Endothelial cell of umbilical vein (primary cell): ENCODE measurements around the gene ANGPTL4. TPM values are rescaled to one million over a fixed set of nuclear protein-coding genes. Genes with fewer than 3 reads are reported as not detected.
"Not testable (repeated sequence)": the region's sequence is repeated elsewhere in the genome, so short reads cannot be mapped to it uniquely, and the experiment has no call there.

Experiments used
- BruUV-seq: library from RNA; stranded (reverse); fragments of 400-500 nt; replicated peaks from 2 replicates; lab custom pipeline; 2021; lab: Mats Ljungman, UMichigan
- CTCF ChIA-PET: fragments of 300-600, 350-600 bp; sonication (Branson Sonifier 250); formaldehyde crosslinking; loops from one replicate; lab custom pipeline; 2021; ENCODE audit warnings: antibody characterized with exemption, inconsistent platforms; lab: Charles Lee
- POLR2A ChIA-PET: fragments of 300-600, 350-600 bp; sonication (Branson Sonifier 250); formaldehyde crosslinking; loops from one replicate; lab custom pipeline; 2021; ENCODE audit warnings: antibody characterized with exemption, inconsistent platforms; lab: Charles Lee
- DNase-seq: peaks from one replicate; pipeline ENCODE4 v3.0.0-alpha.2; 2011; ENCODE audit warnings: low read depth, low spot score
- FAIRE-seq: peaks from 2 replicates; lab custom pipeline; 2011; peaks lifted over from hg19 to GRCh38; lab: Jason Lieb, UNC
- H2AFZ ChIP-seq: 2 replicates; pipeline ENCODE4 v1.6.0; 2012; ENCODE audit warnings: low read depth, low read length, control low read depth, inconsistent platforms
- H3K27ac ChIP-seq: 2 replicates; pipeline ENCODE4 v1.5.1; 2011; ENCODE audit warnings: low read depth, mild to moderate bottlenecking, control low read depth, low read length, moderate library complexity; ENCODE audit not compliant: insufficient read depth
- H3K27me3 ChIP-seq, 2 experiments: 2 replicates each; pipeline versions ENCODE4 v1.6.0 to v1.6.1; 2011; ENCODE audit warnings: low read length in 2 of 2, mixed read lengths in 1 of 2; ENCODE audit not compliant: control insufficient read depth in 2 of 2, insufficient read depth in 2 of 2
- H3K36me3 ChIP-seq, 2 experiments: 2 replicates in 1 of 2; 3 replicates in 1 of 2; pipeline ENCODE4 v1.5.1; 2011; ENCODE audit warnings: low read length in 2 of 2, mild to moderate bottlenecking in 1 of 2, moderate library complexity in 1 of 2; ENCODE audit not compliant: control insufficient read depth in 2 of 2, insufficient read depth in 2 of 2; ENCODE audit errors: extremely low read depth in 1 of 2
- H3K4me1 ChIP-seq: 3 replicates; pipeline ENCODE4 v1.5.1; 2011; ENCODE audit warnings: mild to moderate bottlenecking, low read length; ENCODE audit not compliant: control insufficient read depth, insufficient read depth; ENCODE audit errors: extremely low read depth
- H3K4me2 ChIP-seq: 2 replicates; pipeline ENCODE4 v1.6.1; 2011; ENCODE audit warnings: low read length, control low read depth, mixed read lengths; ENCODE audit not compliant: insufficient read depth
- H3K4me3 ChIP-seq, 3 experiments: fragments of 200-600 bp in 1 of 3; sonication (generic), shearing (Covaris generic) in 1 of 3; replicated peaks in 1 of 3; 2 replicates each; pipeline ENCODE4 v1.5.1; 2011 to 2016; ENCODE audit warnings: control low read depth in 3 of 3, low read length in 3 of 3, mild to moderate bottlenecking in 2 of 3, inconsistent platforms in 1 of 3, low read depth in 1 of 3, moderate library complexity in 1 of 3; ENCODE audit not compliant: insufficient read depth in 1 of 3
- H3K79me2 ChIP-seq: 2 replicates; pipeline ENCODE4 v1.6.0; 2012; ENCODE audit warnings: low read length, inconsistent platforms; ENCODE audit not compliant: control insufficient read depth, insufficient read depth
- H3K9ac ChIP-seq: replicated peaks from 2 replicates; pipeline ENCODE3; 2011; ENCODE audit warnings: low read length, control low read depth; ENCODE audit not compliant: insufficient read depth; ENCODE audit errors: extremely low read depth
- H3K9me1 ChIP-seq: replicated peaks from 3 replicates; pipeline ENCODE4 v1.6.0; 2011; ENCODE audit warnings: mild to moderate bottlenecking, low read length; ENCODE audit not compliant: control insufficient read depth, insufficient read depth; ENCODE audit errors: extremely low read depth
- H3K9me3 ChIP-seq: replicated peaks from 2 replicates; pipeline ENCODE4 v1.5.1; 2012; ENCODE audit warnings: low read length, inconsistent platforms; ENCODE audit not compliant: control insufficient read depth, insufficient read depth
- H4K20me1 ChIP-seq: replicated peaks from 2 replicates; pipeline ENCODE3; 2011; ENCODE audit warnings: mild to moderate bottlenecking, low read length; ENCODE audit not compliant: control insufficient read depth, insufficient read depth; ENCODE audit errors: extremely low read depth
- EZH2 ChIP-seq: IDR thresholded peaks from 2 replicates; pipeline ENCODE4 v1.6.1; 2012; ENCODE audit warnings: borderline replicate concordance, low read depth, mild to moderate bottlenecking, moderate library complexity, low read length, inconsistent platforms; ENCODE audit not compliant: severe bottlenecking
- FOS ChIP-seq: IDR thresholded peaks from 2 replicates; pipeline ENCODE4 v1.6.1; 2011; ENCODE audit warnings: mild to moderate bottlenecking, low read length, moderate library complexity, borderline replicate concordance; ENCODE audit not compliant: insufficient read depth
- GATA2 ChIP-seq: IDR thresholded peaks from 2 replicates; pipeline ENCODE4 v1.7.0; 2011; ENCODE audit warnings: low read depth, mild to moderate bottlenecking, moderate library complexity, mixed read lengths, low read length; ENCODE audit not compliant: insufficient read length, insufficient read depth
- JUN ChIP-seq: IDR thresholded peaks from 2 replicates; pipeline ENCODE4 v1.6.1; 2011; ENCODE audit warnings: borderline replicate concordance, low read depth; ENCODE audit not compliant: insufficient read length, insufficient read depth
- MYC ChIP-seq: IDR thresholded peaks from one replicate; pipeline ENCODE4 v1.6.1; 2011; ENCODE audit warnings: mild to moderate bottlenecking, low read depth, low read length
- POLR2A ChIP-seq: IDR thresholded peaks from 2 replicates; pipeline ENCODE4 v1.6.1; 2012; ENCODE audit warnings: low read depth, mild to moderate bottlenecking, control low read depth, low read length
- POLR2AphosphoS5 ChIP-seq: IDR thresholded peaks from 2 replicates; pipeline ENCODE4 v1.6.1; 2012; ENCODE audit warnings: low read depth, mild to moderate bottlenecking, control low read depth, low read length, moderate library complexity; ENCODE audit not compliant: insufficient read depth
- dilution Hi-C: fragments of 300-500 bp; cut with MboI; formaldehyde crosslinking; loops from one replicate; pipeline ENCODE4 v1.15.0; 2019; ENCODE audit warnings: low sequenced_read_pairs; ENCODE audit not compliant: extremely low pct_ligation_motif_present
- intact Hi-C: fragments of 100-400 bp; cut with micrococcal nuclease; formaldehyde crosslinking; loops from one replicate; pipeline ENCODE4 v1.10.0; 2022
- polyA plus RNA-seq, 4 experiments: library from polyadenylated mRNA; depleted of rRNA in 3 of 4; stranded (reverse) in 3 of 4; unstranded in 1 of 4; fragments of >200 nt; gene quantifications; 2 replicates each; pipeline versions ENCODE4 v1.2.1 to v1.2.3, GENCODE V29; 2011 to 2012; ENCODE audit warnings: missing spikeins in 1 of 4
- total RNA-seq: library from RNA; stranded (reverse); gene quantifications from 2 replicates; pipeline ENCODE4 v1.2.3, GENCODE V29; 2021
- TF ChIP-seq, protein P1 (sequence below): IDR thresholded peaks from 2 replicates; pipeline ENCODE4 v1.6.1; 2011; ENCODE audit not compliant: insufficient read depth, insufficient read length
- TF ChIP-seq, protein P2 (sequence below), 2 donors: IDR thresholded peaks; 1 replicate in 1 of 2; 2 replicates in 1 of 2; pipeline ENCODE4 v1.5.1; 2011; ENCODE audit warnings: low read length in 2 of 2, mild to moderate bottlenecking in 2 of 2, moderate library complexity in 2 of 2, control low read depth in 1 of 2, inconsistent platforms in 1 of 2, low read depth in 1 of 2; ENCODE audit not compliant: insufficient read depth in 1 of 2; ENCODE audit errors: extremely low read depth in 1 of 2

ANGPTL4 gene
- total and polyA plus RNA-seq, 2 donors (not counting 3 experiments of a cell fraction or from before 2014, with no cell fraction given), result 3.9 to 14.1 TPM

DNA sequence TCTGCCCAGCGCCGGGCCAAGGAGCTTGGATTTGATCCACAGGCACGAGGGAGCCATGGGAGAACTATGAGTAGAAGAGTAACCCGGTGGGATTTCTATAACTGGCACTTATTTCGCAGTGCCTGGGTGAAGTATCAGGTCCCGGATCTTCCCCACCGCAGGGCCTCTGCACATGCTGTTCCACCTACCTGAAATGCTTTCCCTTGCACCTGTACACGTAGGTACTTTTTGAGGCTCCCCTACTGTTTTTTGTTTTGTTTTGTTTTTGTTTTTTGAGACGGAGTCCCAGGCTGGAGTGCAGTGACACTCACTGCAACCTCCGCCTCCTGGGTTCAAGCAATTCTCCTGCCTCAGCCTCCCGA, 20.5 kb upstream of the ANGPTL4 start:
- no peak overlapping the region for H3K27ac ChIP-seq
- ChIA-PET CTCF (interaction anchor here (0.6 to 3.5 kb wide), 4 partner anchors 11 to 400 kb away, joined by 3 to 20 read pairs (median 4); partner anchors contain the start of genes MARCHF2 and TIMM44), POLR2A (interaction anchor here (0.5 to 1.8 kb wide), 3 partner anchors 11 to 47 kb away, joined by 4 to 8 read pairs (median 4); partner anchors contain the start of gene RAB11B)
- no peaks in the 10 kb centered on the region for H3K9me3 ChIP-seq
- peaks cover 26% of the 10 kb centered on the region for H3K4me1 ChIP-seq
- no peak overlapping the region for H3K9ac ChIP-seq
- H4K20me1 ChIP-seq, result no peaks in the 10 kb centered on the region
- no peak for DNase-seq
- FAIRE-seq, result no peak
- no peaks in the 10 kb centered on the region for H3K9me1 ChIP-seq
- H3K4me2 ChIP-seq, result no peak overlapping the region
- H2AFZ ChIP-seq, result peak overlapping the region; percentile 21
- TF ChIP-seq EZH2 (no peak), MYC (no peak), GATA2 (no peak), POLR2AphosphoS5 (no peak), FOS (no peak), POLR2A (no peak), JUN (no peak)
- TF ChIP-seq, protein P1, sequence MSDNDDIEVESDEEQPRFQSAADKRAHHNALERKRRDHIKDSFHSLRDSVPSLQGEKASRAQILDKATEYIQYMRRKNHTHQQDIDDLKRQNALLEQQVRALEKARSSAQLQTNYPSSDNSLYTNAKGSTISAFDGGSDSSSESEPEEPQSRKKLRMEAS, result no peak
- TF ChIP-seq, protein P2, sequence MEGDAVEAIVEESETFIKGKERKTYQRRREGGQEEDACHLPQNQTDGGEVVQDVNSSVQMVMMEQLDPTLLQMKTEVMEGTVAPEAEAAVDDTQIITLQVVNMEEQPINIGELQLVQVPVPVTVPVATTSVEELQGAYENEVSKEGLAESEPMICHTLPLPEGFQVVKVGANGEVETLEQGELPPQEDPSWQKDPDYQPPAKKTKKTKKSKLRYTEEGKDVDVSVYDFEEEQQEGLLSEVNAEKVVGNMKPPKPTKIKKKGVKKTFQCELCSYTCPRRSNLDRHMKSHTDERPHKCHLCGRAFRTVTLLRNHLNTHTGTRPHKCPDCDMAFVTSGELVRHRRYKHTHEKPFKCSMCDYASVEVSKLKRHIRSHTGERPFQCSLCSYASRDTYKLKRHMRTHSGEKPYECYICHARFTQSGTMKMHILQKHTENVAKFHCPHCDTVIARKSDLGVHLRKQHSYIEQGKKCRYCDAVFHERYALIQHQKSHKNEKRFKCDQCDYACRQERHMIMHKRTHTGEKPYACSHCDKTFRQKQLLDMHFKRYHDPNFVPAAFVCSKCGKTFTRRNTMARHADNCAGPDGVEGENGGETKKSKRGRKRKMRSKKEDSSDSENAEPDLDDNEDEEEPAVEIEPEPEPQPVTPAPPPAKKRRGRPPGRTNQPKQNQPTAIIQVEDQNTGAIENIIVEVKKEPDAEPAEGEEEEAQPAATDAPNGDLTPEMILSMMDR (IDR thresholded peaks at IDR 0.05; ENCODE audit: extremely low read depth in 1 of 2, insufficient read depth in 1 of 2, low read depth in 1 of 2, low read length in 2 of 2), result no peak
- intact Hi-C loops, result loop anchor here (2.0 kb wide), 2 partner anchors 23 to 35 kb away; partner anchors contain the start of genes CD320, NDUFA7 and RPS28
- no peaks in the 10 kb centered on the region for H3K27me3 ChIP-seq
- dilution Hi-C loops, result no loop called here
- no peaks in the 10 kb centered on the region for H3K36me3 ChIP-seq
- H3K79me2 ChIP-seq, result no peaks in the 10 kb centered on the region
- H3K4me3 ChIP-seq, result peak overlapping the region in 1 of 3 experiments; percentile 52
- BruUV-seq, result no TSS peak

DNA sequence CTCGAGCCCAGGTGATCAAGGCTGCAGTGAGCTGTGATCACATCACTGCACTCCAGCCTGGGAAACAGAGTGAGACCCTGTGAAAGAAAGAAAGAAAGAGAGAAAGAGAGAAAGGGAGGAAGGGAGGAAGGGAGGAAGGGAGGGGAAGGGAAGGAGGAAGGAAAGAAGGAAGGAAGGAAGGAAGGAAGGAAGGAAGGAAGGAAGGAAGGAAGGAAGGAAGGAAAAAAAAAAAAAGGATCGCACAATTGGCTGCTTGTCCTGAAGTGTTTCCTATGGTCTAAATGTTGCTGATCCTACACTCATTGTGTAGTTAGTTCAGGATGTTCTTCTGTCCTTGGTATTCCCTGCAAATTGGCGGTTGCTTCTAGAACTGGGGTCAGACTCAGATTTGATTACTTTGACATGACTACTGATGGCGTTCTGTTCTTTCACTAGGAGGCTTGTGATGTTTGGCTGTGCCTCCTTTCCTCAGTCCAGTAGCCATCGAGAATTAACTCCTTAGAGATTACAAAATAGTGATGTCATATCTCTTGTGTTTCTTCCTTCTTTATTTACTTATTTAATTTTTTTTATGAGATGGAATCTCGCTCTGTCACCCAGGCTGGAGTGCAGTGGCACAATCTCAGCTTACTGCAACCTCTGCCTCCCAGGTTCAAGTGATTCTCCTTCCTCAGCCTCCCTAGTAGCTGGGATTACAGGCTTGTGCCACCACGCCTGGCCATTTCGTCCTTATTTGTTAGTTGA, 14.2 kb upstream of the ANGPTL4 start:
- H2AFZ ChIP-seq, dilution Hi-C loops, H3K4me3 ChIP-seq, H3K4me1 ChIP-seq, FAIRE-seq, intact Hi-C loops, H4K20me1 ChIP-seq, H3K27ac ChIP-seq, H3K9ac ChIP-seq, H3K9me1 ChIP-seq, BruUV-seq, H3K9me3 ChIP-seq, H3K36me3 ChIP-seq, H3K27me3 ChIP-seq, POLR2A ChIA-PET, H3K79me2 ChIP-seq, DNase-seq, H3K4me2 ChIP-seq: not testable (repeated sequence)
- CTCF ChIA-PET, result interaction anchor here (0.6 to 1.0 kb wide), 3 partner anchors 10 to 105 kb away, joined by 4 to 5 read pairs (median 5); partner anchors contain the start of gene ANGPTL4
